Measurements from ENCODE around the gene C10orf105. TPM values are rescaled to one million over a fixed set of nuclear protein-coding genes. Genes with fewer than 3 reads are reported as not detected.

The C10orf105 gene
- total and polyA plus RNA-seq, 2 of the 8 experiments (the other 6 are each of a cell fraction or from before 2014, with no cell fraction given): 0.71 to 0.73 TPM

DNA sequence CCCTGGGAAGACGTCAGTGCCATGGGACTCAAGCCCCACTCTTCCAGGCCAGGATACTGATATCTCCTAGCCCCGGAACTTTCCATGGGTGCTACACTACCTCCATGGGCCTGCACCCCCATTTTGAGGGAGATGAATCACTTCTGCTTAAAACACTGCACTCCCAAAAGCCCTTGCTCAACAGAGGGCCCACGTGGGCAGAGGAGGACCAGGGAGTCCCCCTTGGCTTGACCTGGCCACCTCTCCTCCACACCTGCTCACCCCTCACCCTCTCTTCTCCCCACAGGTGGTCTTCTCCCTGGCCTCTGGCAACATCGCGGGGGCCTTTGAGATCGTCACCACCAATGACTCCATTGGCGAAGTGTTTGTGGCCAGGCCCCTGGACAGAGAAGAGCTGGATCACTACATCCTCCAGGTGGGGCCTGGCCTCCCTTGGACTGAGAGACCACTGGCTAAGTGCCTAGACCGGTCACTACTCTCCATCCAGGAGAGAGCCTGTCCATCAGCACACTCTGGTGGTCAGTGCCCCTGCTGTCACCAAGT, 19.9 kb upstream of the C10orf105 start:
- Histone ChIP-seq H3K56ac (replicated peaks; ENCODE audit: insufficient read length, low read depth, low read length) (no peak overlapping the region), H4K5ac (ENCODE audit: insufficient read length, low read depth, low read length) (no peak overlapping the region), H3K79me2 (ENCODE audit: control insufficient read depth in 1 of 2, insufficient read depth in 2 of 2, low read length in 2 of 2) (no peaks in the 10 kb centered on the region), H3K14ac (ENCODE audit: insufficient read length) (no peak overlapping the region), H2BK15ac (ENCODE audit: low read length) (no peak overlapping the region), H2BK12ac (ENCODE audit: low read depth, low read length) (no peak overlapping the region), H2BK20ac (ENCODE audit: low read length) (no peak overlapping the region), H3K4ac (replicated peaks; ENCODE audit: insufficient read length, low read depth, low read length) (no peak overlapping the region), H2AFZ (ENCODE audit: low read length) (no peak overlapping the region), H3K79me1 (ENCODE audit: low read depth, low read length) (no peaks in the 10 kb centered on the region), H3K9ac (replicated peaks in 1 of 4; ENCODE audit: extremely low read depth in 1 of 4, low read depth in 3 of 4, low read length in 3 of 4) (no peak overlapping the region), H3K9me3 (ENCODE audit: insufficient read depth in 2 of 2, low read depth in 1 of 2, low read length in 1 of 2) (no peaks in the 10 kb centered on the region), H4K91ac (replicated peaks; ENCODE audit: insufficient read length, low read length) (no peak overlapping the region), H2BK120ac (replicated peaks; ENCODE audit: low read depth, low read length) (no peak overlapping the region), H3K23me2 (ENCODE audit: low read depth, low read length) (no peaks in the 10 kb centered on the region), H3K4me1 (replicated peaks in 1 of 4; ENCODE audit: control insufficient read depth in 3 of 4, insufficient read depth in 4 of 4, low read length in 3 of 4) (peaks cover 0 to 9% (median 4%) of the 10 kb centered on the region in 4 experiments; a peak in 4 of 7 replicates), H3K4me3 (ENCODE audit: extremely low read depth in 1 of 4, insufficient read depth in 2 of 4, low read depth in 3 of 4, low read length in 4 of 4) (no peak overlapping the region), H4K8ac (ENCODE audit: extremely low read depth, insufficient read depth, low read length) (no peak overlapping the region; the same call in 1 of the 2 replicates), H3K4me2 (ENCODE audit: insufficient read depth in 1 of 2, low read depth in 2 of 2, low read length in 2 of 2) (no peak overlapping the region), H4K20me1 (replicated peaks in 1 of 2; ENCODE audit: control insufficient read depth in 1 of 2, insufficient read depth in 2 of 2, low read length in 2 of 2) (no peaks in the 10 kb centered on the region), H2AK5ac (ENCODE audit: low read depth, low read length) (no peak overlapping the region), H3K36me3 (ENCODE audit: control insufficient read depth in 2 of 4, insufficient read depth in 4 of 4, low read length in 3 of 4) (no peaks in the 10 kb centered on the region), H2BK5ac (ENCODE audit: low read depth, low read length) (no peak overlapping the region), H3K23ac (ENCODE audit: insufficient read length) (no peak overlapping the region), H3K27ac (ENCODE audit: low read depth, low read length) (no peak overlapping the region), H3K18ac (ENCODE audit: extremely low read depth, low read length) (no peak overlapping the region), H3K27me3 (replicated peaks in 1 of 4; ENCODE audit: control insufficient read depth in 3 of 4, extremely low read depth in 1 of 4, insufficient read depth in 3 of 4, low read length in 3 of 4) (no peaks in the 10 kb centered on the region)
- no peak for FAIRE-seq
- POLR2A ChIA-PET (ENCODE audit: partially characterized antibody): interaction anchor here (0.6 kb wide), 1 partner anchor 20 kb away, joined by 3 read pairs; no protein-coding TSS in a partner anchor
- no peak for DNase-seq (ENCODE audit: low read depth in 1 of 2, low spot score in 2 of 2)
- 88% methylated on average over 8 of the region's 8 CpGs; no CpG with 5 or more reads in 1 of the 2 experiments for WGBS, 2 experiments (ENCODE audit: extremely low coverage in 1 of 2, insufficient coverage in 1 of 2, insufficient read length in 1 of 2, insufficient replicate concordance in 2 of 2, low coverage in 1 of 2, low lambda C conversion rate in 2 of 2, missing lambda C conversion rate in 1 of 2)
- CTCF ChIA-PET (ENCODE audit: partially characterized antibody): interaction anchor here (0.6 to 1.2 kb wide), 5 partner anchors 9 to 334 kb away, joined by 3 to 4 read pairs (median 3); partner anchors contain the start of gene C10orf105
- TF ChIP-seq, protein P1, sequence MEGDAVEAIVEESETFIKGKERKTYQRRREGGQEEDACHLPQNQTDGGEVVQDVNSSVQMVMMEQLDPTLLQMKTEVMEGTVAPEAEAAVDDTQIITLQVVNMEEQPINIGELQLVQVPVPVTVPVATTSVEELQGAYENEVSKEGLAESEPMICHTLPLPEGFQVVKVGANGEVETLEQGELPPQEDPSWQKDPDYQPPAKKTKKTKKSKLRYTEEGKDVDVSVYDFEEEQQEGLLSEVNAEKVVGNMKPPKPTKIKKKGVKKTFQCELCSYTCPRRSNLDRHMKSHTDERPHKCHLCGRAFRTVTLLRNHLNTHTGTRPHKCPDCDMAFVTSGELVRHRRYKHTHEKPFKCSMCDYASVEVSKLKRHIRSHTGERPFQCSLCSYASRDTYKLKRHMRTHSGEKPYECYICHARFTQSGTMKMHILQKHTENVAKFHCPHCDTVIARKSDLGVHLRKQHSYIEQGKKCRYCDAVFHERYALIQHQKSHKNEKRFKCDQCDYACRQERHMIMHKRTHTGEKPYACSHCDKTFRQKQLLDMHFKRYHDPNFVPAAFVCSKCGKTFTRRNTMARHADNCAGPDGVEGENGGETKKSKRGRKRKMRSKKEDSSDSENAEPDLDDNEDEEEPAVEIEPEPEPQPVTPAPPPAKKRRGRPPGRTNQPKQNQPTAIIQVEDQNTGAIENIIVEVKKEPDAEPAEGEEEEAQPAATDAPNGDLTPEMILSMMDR (IDR thresholded peaks at IDR 0.05; ENCODE audit: control extremely low read depth in 1 of 3, insufficient read depth in 1 of 3, low read depth in 1 of 3, low read length in 3 of 3): no peak
- TF ChIP-seq, protein P2, sequence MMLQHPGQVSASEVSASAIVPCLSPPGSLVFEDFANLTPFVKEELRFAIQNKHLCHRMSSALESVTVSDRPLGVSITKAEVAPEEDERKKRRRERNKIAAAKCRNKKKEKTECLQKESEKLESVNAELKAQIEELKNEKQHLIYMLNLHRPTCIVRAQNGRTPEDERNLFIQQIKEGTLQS (IDR thresholded peaks at IDR 0.05; ENCODE audit: insufficient read depth, low read depth, low read length): no peak
- TF ChIP-seq RXRA (IDR thresholded peaks at IDR 0.05; ENCODE audit: insufficient read depth, low read depth, low read length) (no peak), ASH2L (IDR thresholded peaks at IDR 0.05; ENCODE audit: low read length) (no peak), TBP (IDR thresholded peaks at IDR 0.05; ENCODE audit: low read depth, low read length) (no peak), SP4 (IDR thresholded peaks at IDR 0.05; ENCODE audit: low read length) (no peak), RAD21 (IDR thresholded peaks at IDR 0.05 in 1 of 2, conservative IDR thresholded peaks at IDR 0.05 in 1 of 2; ENCODE audit: low read depth in 2 of 2, low read length in 2 of 2) (no peak)
- TF ChIP-seq, protein P3, sequence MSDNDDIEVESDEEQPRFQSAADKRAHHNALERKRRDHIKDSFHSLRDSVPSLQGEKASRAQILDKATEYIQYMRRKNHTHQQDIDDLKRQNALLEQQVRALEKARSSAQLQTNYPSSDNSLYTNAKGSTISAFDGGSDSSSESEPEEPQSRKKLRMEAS (IDR thresholded peaks at IDR 0.05): no peak
